Measurements from ENCODE around the gene LRFN2.

Gene LRFN2

GRCh38 chr6:40394381-40394780 is 192.8 kb downstream of the LRFN2 start:
- WGBS, 2 experiments (ENCODE audit: insufficient coverage in 2 of 2), result 60 to 100% methylated on average over 1 of the region's 1 CpG

GRCh38 chr6:40393641-40394040 is 193.5 kb downstream of the LRFN2 start:
- Histone ChIP-seq H3K27ac (ENCODE audit: low read depth, low read length, severe bottlenecking) (no peak overlapping the region), H3K36me3 (ENCODE audit: control insufficient read depth, insufficient read depth, low read length) (no peaks in the 10 kb centered on the region), H3K9me3 (ENCODE audit: control insufficient read depth, low read length) (no peaks in the 10 kb centered on the region), H3K4me3 (ENCODE audit: extremely low read depth, insufficient read depth, low read length, poor library complexity, severe bottlenecking) (no peak overlapping the region), H3K4me1 (ENCODE audit: control insufficient read depth, insufficient read depth, low read length, poor library complexity, severe bottlenecking) (no peaks in the 10 kb centered on the region)
- 67 to 87% methylated on average over 3 to 5 of the region's 5 CpGs for WGBS, 2 experiments (ENCODE audit: insufficient coverage in 2 of 2)

More at GRCh38 chr6:40394381-40394780, 192.8 kb downstream of the LRFN2 start:
- Histone ChIP-seq H3K36me3 (ENCODE audit: control insufficient read depth, insufficient read depth, low read length) (no peaks in the 10 kb centered on the region), H3K4me3 (ENCODE audit: extremely low read depth, insufficient read depth, low read length, poor library complexity, severe bottlenecking) (no peak overlapping the region), H3K4me1 (ENCODE audit: control insufficient read depth, insufficient read depth, low read length, poor library complexity, severe bottlenecking) (no peaks in the 10 kb centered on the region), H3K9me3 (ENCODE audit: control insufficient read depth, low read length) (no peaks in the 10 kb centered on the region), H3K27ac (ENCODE audit: low read depth, low read length, severe bottlenecking) (no peak overlapping the region)

- H3K4me3 ChIP-seq (ENCODE audit: extremely low read depth, insufficient read depth, low read length, poor library complexity, severe bottlenecking), result no peak overlapping the region
- H3K9me3 ChIP-seq (ENCODE audit: control insufficient read depth, low read length), result no peaks in the 10 kb centered on the region
- WGBS, 2 experiments (ENCODE audit: insufficient coverage in 2 of 2), result 93 to 94% methylated on average over 13 to 16 of the region's 16 CpGs
- H3K4me1 ChIP-seq (ENCODE audit: control insufficient read depth, insufficient read depth, low read length, poor library complexity, severe bottlenecking), result no peaks in the 10 kb centered on the region
- H3K27ac ChIP-seq (ENCODE audit: low read depth, low read length, severe bottlenecking), result no peak overlapping the region
- no peaks in the 10 kb centered on the region for H3K36me3 ChIP-seq (ENCODE audit: control insufficient read depth, insufficient read depth, low read length)
Observed at GRCh38 chr6:40392589-40392988, 194.6 kb downstream of the LRFN2 start.

- WGBS, 2 experiments (ENCODE audit: insufficient coverage in 2 of 2), result 93 to 96% methylated on average over 31 to 40 of the region's 40 CpGs
- Histone ChIP-seq H3K4me1 (ENCODE audit: control insufficient read depth, insufficient read depth, low read length, poor library complexity, severe bottlenecking) (no peaks in the 10 kb centered on the region), H3K9me3 (ENCODE audit: control insufficient read depth, low read length) (no peaks in the 10 kb centered on the region), H3K27ac (ENCODE audit: low read depth, low read length, severe bottlenecking) (no peak overlapping the region), H3K4me3 (ENCODE audit: extremely low read depth, insufficient read depth, low read length, poor library complexity, severe bottlenecking) (no peak overlapping the region), H3K36me3 (ENCODE audit: control insufficient read depth, insufficient read depth, low read length) (no peaks in the 10 kb centered on the region)
Observed at GRCh38 chr6:40391851-40392517, 195.2 kb downstream of the LRFN2 start.

- Histone ChIP-seq H3K4me3 (ENCODE audit: extremely low read depth, insufficient read depth, low read length, poor library complexity, severe bottlenecking) (no peak overlapping the region), H3K4me1 (ENCODE audit: control insufficient read depth, insufficient read depth, low read length, poor library complexity, severe bottlenecking) (no peaks in the 10 kb centered on the region), H3K9me3 (ENCODE audit: control insufficient read depth, low read length) (no peaks in the 10 kb centered on the region), H3K27ac (ENCODE audit: low read depth, low read length, severe bottlenecking) (no peak overlapping the region), H3K36me3 (ENCODE audit: control insufficient read depth, insufficient read depth, low read length) (no peaks in the 10 kb centered on the region)
- no CpG with 5 or more reads among the region's 3 CpGs for WGBS, 2 experiments (ENCODE audit: insufficient coverage in 2 of 2)
Observed at GRCh38 chr6:40391086-40391485, 196.1 kb downstream of the LRFN2 start.

GRCh38 chr6:40390144-40390800 is 196.9 kb downstream of the LRFN2 start:
- Histone ChIP-seq H3K27ac (ENCODE audit: low read depth, low read length, severe bottlenecking) (no peak overlapping the region), H3K4me3 (ENCODE audit: extremely low read depth, insufficient read depth, low read length, poor library complexity, severe bottlenecking) (no peak overlapping the region), H3K9me3 (ENCODE audit: control insufficient read depth, low read length) (no peaks in the 10 kb centered on the region), H3K4me1 (ENCODE audit: control insufficient read depth, insufficient read depth, low read length, poor library complexity, severe bottlenecking) (no peaks in the 10 kb centered on the region), H3K36me3 (ENCODE audit: control insufficient read depth, insufficient read depth, low read length) (no peaks in the 10 kb centered on the region)
- WGBS, 2 experiments (ENCODE audit: insufficient coverage in 2 of 2), result 89 to 94% methylated on average over 1 to 2 of the region's 4 CpGs

- Histone ChIP-seq H3K9me3 (ENCODE audit: control insufficient read depth, low read length) (no peaks in the 10 kb centered on the region), H3K27ac (ENCODE audit: low read depth, low read length, severe bottlenecking) (no peak overlapping the region), H3K4me1 (ENCODE audit: control insufficient read depth, insufficient read depth, low read length, poor library complexity, severe bottlenecking) (no peaks in the 10 kb centered on the region), H3K36me3 (ENCODE audit: control insufficient read depth, insufficient read depth, low read length) (no peaks in the 10 kb centered on the region), H3K4me3 (ENCODE audit: extremely low read depth, insufficient read depth, low read length, poor library complexity, severe bottlenecking) (no peak overlapping the region)
- WGBS, 2 experiments (ENCODE audit: insufficient coverage in 2 of 2), result 100% methylated on average over 3 of the region's 4 CpGs
Observed at GRCh38 chr6:40389254-40389653, 197.9 kb downstream of the LRFN2 start.

GRCh38 chr6:40387871-40388264 is 199.3 kb downstream of the LRFN2 start:
- no peaks in the 10 kb centered on the region for H3K9me3 ChIP-seq (ENCODE audit: control insufficient read depth, low read length)
- H3K4me1 ChIP-seq (ENCODE audit: control insufficient read depth, insufficient read depth, low read length, poor library complexity, severe bottlenecking), result no peaks in the 10 kb centered on the region
- 81 to 84% methylated on average over 3 of the region's 5 CpGs for WGBS, 2 experiments (ENCODE audit: insufficient coverage in 2 of 2)
- H3K36me3 ChIP-seq (ENCODE audit: control insufficient read depth, insufficient read depth, low read length), result no peaks in the 10 kb centered on the region
- no peak overlapping the region for H3K27ac ChIP-seq (ENCODE audit: low read depth, low read length, severe bottlenecking)
- H3K4me3 ChIP-seq (ENCODE audit: extremely low read depth, insufficient read depth, low read length, poor library complexity, severe bottlenecking), result no peak overlapping the region

GRCh38 chr6:40387127-40387870 is 199.9 kb downstream of the LRFN2 start:
- H3K9me3 ChIP-seq (ENCODE audit: control insufficient read depth, low read length), result no peaks in the 10 kb centered on the region
- no peaks in the 10 kb centered on the region for H3K4me1 ChIP-seq (ENCODE audit: control insufficient read depth, insufficient read depth, low read length, poor library complexity, severe bottlenecking)
- 82 to 100% methylated on average over 1 of the region's 4 CpGs for WGBS, 2 experiments (ENCODE audit: insufficient coverage in 2 of 2)
- H3K36me3 ChIP-seq (ENCODE audit: control insufficient read depth, insufficient read depth, low read length), result no peaks in the 10 kb centered on the region
- H3K4me3 ChIP-seq (ENCODE audit: extremely low read depth, insufficient read depth, low read length, poor library complexity, severe bottlenecking), result no peak overlapping the region
- H3K27ac ChIP-seq (ENCODE audit: low read depth, low read length, severe bottlenecking), result no peak overlapping the region

- H3K27ac ChIP-seq (ENCODE audit: low read depth, low read length, severe bottlenecking), result no peak overlapping the region
- no peaks in the 10 kb centered on the region for H3K36me3 ChIP-seq (ENCODE audit: control insufficient read depth, insufficient read depth, low read length)
- WGBS, 2 experiments (ENCODE audit: insufficient coverage in 2 of 2), result 83 to 100% methylated on average over 1 of the region's 3 CpGs
- H3K4me1 ChIP-seq (ENCODE audit: control insufficient read depth, insufficient read depth, low read length, poor library complexity, severe bottlenecking), result no peaks in the 10 kb centered on the region
- no peak overlapping the region for H3K4me3 ChIP-seq (ENCODE audit: extremely low read depth, insufficient read depth, low read length, poor library complexity, severe bottlenecking)
- H3K9me3 ChIP-seq (ENCODE audit: control insufficient read depth, low read length), result no peaks in the 10 kb centered on the region
Observed at GRCh38 chr6:40386200-40386599, 201.0 kb downstream of the LRFN2 start.
